MCF 10A (cell line): ENCODE results near the gene NR5A1. TPM values are rescaled to one million over a fixed set of nuclear protein-coding genes. Genes with fewer than 3 reads are reported as not detected.

Experiments used
- BruUV-seq: library from RNA; stranded (reverse); fragments of 400-500 nt; replicated peaks from 2 replicates; lab custom pipeline; 2021; lab: Mats Ljungman, UMichigan
- CTCF ChIA-PET: fragments of 300-600 bp; sonication (Branson Sonifier 250); formaldehyde crosslinking; extraction: SDS; loops from one replicate; lab custom pipeline; 2021; ENCODE audit warnings: antibody characterized with exemption, inconsistent platforms; lab: Yijun Ruan, JAX
- POLR2A ChIA-PET: fragments of 300-600, 350-650 bp; sonication (Branson Sonifier 250); formaldehyde crosslinking; extraction: SDS; loops from one replicate; lab custom pipeline; 2020; ENCODE audit warnings: antibody characterized with exemption, inconsistent platforms; lab: Yijun Ruan, JAX
- DNase-seq: peaks from one replicate; pipeline ENCODE4 v3.0.0-alpha.2; 2018; ENCODE audit not compliant: unreplicated experiment
- H3K27ac Mint-ChIP-seq: one replicate; pipeline ENCODE4 v1.8.0; 2022; ENCODE audit warnings: mild to moderate bottlenecking, low read depth, mixed read lengths; ENCODE audit not compliant: unreplicated experiment
- H3K27me3 Mint-ChIP-seq: one replicate; pipeline ENCODE4 v1.8.0; 2022; ENCODE audit warnings: mixed read lengths; ENCODE audit not compliant: insufficient read depth, unreplicated experiment
- H3K36me3 Mint-ChIP-seq: one replicate; pipeline ENCODE4 v1.8.0; 2022; ENCODE audit warnings: mild to moderate bottlenecking, moderate library complexity, mixed read lengths; ENCODE audit not compliant: insufficient read depth, unreplicated experiment
- H3K4me1 Mint-ChIP-seq: one replicate; pipeline ENCODE4 v1.8.0; 2022; ENCODE audit warnings: mixed read lengths; ENCODE audit not compliant: insufficient read depth, unreplicated experiment
- H3K4me3 Mint-ChIP-seq: one replicate; pipeline ENCODE4 v1.8.0; 2022; ENCODE audit warnings: mild to moderate bottlenecking, moderate library complexity, mixed read lengths; ENCODE audit not compliant: unreplicated experiment
- H3K9me3 Mint-ChIP-seq: one replicate; pipeline ENCODE4 v1.8.0; 2022; ENCODE audit warnings: mixed read lengths; ENCODE audit not compliant: unreplicated experiment
- intact Hi-C: fragments of 100-400 bp; cut with micrococcal nuclease; formaldehyde crosslinking; loops from 2 replicates; pipeline ENCODE4 v1.14.1; 2022
- total RNA-seq: library from RNA; stranded (reverse); gene quantifications from 2 replicates; pipeline ENCODE4 v1.2.3, GENCODE V29; 2022
- TF ChIP-seq, protein P1 (sequence below): fragments of 200-600 bp; IDR thresholded peaks from one replicate; pipeline ENCODE4 v1.8.0; 2022; ENCODE audit warnings: antibody characterized with exemption, mild to moderate bottlenecking; ENCODE audit not compliant: unreplicated experiment

Gene NR5A1
- total RNA-seq, 1 experiment from 2014 or later = not detected

DNA sequence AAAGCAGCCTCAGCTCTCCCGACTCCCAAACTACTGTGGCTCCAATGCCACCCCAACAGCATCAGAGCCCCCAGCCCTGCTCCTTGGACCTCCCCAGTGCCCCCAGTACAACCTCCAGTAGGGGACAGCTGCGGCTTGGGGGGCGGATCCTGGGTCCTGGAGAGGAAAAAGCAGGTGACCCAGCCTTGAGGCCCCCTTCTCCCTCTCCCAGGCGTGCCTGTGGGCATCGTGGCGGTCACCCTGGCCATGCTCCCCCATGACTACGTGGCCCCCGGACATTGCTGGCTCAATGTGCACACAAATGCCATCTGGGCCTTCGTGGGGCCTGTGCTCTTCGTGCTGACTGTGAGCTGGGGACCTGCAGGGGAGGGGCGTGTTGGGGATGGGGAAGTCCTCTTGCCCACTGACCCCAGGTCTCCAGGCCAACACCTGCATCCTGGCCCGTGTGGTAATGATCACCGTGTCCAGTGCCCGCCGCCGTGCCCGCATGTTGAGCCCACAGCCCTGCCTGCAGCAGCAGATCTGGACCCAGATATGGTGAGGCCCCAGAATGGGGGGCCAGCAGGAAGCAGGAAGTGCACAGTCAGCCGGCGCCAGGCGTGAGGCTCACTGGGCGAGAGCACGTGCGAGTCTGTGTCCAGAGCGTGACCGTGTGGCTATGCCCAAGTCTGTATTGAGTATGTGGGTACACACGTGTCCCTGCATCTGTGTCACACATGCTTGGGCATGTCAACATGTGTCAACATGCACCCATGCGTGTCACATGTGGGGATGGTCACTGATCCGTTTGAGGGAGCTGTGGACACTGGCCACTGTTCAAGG, 38.0 kb downstream of the NR5A1 start:
- no peaks in the 10 kb centered on the region for H3K9me3 Mint-ChIP-seq
- BruUV-seq = no TSS peak
- DNase-seq = no peak
- H3K4me3 Mint-ChIP-seq = no peak overlapping the region
- ChIA-PET CTCF (interaction anchor here (0.6 to 0.8 kb wide), 2 partner anchors 11 to 62 kb away, joined by 3 read pairs; no protein-coding TSS in a partner anchor), POLR2A (no interaction called here)
- H3K27ac Mint-ChIP-seq = no peak overlapping the region
- H3K36me3 Mint-ChIP-seq = no peaks in the 10 kb centered on the region
- TF ChIP-seq, protein P1, sequence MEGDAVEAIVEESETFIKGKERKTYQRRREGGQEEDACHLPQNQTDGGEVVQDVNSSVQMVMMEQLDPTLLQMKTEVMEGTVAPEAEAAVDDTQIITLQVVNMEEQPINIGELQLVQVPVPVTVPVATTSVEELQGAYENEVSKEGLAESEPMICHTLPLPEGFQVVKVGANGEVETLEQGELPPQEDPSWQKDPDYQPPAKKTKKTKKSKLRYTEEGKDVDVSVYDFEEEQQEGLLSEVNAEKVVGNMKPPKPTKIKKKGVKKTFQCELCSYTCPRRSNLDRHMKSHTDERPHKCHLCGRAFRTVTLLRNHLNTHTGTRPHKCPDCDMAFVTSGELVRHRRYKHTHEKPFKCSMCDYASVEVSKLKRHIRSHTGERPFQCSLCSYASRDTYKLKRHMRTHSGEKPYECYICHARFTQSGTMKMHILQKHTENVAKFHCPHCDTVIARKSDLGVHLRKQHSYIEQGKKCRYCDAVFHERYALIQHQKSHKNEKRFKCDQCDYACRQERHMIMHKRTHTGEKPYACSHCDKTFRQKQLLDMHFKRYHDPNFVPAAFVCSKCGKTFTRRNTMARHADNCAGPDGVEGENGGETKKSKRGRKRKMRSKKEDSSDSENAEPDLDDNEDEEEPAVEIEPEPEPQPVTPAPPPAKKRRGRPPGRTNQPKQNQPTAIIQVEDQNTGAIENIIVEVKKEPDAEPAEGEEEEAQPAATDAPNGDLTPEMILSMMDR = no peak
- H3K27me3 Mint-ChIP-seq = peaks cover 11% of the 10 kb centered on the region
- intact Hi-C loops = no loop called here
- H3K4me1 Mint-ChIP-seq = no peaks in the 10 kb centered on the region

DNA sequence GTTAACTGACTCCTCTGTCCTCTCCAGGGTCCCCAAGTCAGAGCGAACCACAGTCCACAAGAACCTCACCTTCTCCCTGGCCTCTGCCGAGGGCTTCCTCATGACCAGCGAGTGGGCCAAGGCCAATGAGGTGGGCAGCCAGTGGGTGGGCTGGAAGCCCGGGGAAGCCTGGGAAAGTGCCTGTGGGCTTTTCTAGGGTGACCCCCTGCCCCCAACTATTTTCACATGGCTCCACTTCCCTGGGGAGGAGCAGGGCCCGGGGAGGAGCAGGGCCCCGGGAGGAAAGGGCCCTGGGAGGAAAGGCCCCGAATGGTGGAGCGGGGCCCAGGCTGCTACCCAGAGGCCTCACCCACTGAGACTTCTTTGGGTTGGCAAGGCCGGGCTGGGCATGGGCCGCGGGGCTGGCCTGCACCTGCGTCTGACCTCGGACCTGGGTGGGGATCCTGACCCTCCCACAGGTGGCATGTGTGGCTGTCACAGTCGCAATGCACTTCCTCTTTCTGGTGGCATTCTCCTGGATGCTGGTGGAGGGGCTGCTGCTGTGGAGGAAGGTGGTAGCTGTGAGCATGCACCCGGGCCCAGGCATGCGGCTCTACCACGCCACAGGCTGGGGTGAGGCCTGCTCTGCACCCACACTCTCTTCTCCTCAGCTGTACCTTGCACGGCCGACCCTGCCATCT, 39.0 kb downstream of the NR5A1 start:
- Mint-ChIP-seq H3K4me1 (no peaks in the 10 kb centered on the region), H3K9me3 (no peaks in the 10 kb centered on the region), H3K27ac (no peak overlapping the region), H3K4me3 (no peak overlapping the region), H3K36me3 (no peaks in the 10 kb centered on the region), H3K27me3 (peaks cover 16% of the 10 kb centered on the region)
- intact Hi-C loops = no loop called here
- BruUV-seq = no TSS peak
- TF ChIP-seq, protein P1 = no peak
- ChIA-PET POLR2A (no interaction called here), CTCF (interaction anchor here (0.6 kb wide), 1 partner anchor 12 kb away, joined by 3 read pairs; no protein-coding TSS in a partner anchor)
- DNase-seq = no peak

DNA sequence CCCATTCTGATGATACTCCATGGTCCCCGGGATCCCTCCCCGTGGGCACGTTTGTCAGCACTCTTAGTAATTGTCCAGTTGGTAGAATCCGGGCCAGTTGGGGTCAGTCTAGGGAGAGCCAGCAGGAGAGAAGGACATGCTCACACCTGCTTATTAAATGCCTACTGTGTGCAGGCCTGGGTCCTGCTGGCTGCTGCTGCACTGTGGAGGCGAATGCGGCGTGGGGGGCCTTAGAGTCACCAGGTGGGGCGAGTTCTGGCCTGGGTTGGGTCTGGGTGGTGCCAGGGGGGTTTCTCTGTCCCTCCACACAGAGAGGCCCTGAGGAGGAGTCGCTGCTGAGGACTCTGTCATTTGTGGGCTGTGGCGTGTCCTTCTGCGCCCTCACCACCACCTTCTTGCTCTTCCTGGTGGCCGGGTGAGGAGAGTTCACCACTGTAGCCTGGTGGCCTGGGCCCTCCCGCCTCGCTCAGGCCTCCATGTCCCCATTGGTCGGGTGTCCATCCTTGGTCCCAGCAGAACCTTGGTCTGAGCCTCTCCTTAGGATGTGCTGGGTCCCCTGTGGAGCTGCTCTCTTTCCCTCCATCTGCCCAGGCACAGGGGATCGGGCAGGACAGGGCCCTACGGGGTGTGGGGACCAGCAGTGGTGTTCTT, 39.7 kb downstream of the NR5A1 start:
- no peaks in the 10 kb centered on the region for H3K4me1 Mint-ChIP-seq
- peaks cover 16% of the 10 kb centered on the region for H3K27me3 Mint-ChIP-seq
- no peaks in the 10 kb centered on the region for H3K36me3 Mint-ChIP-seq
- no peak overlapping the region for H3K27ac Mint-ChIP-seq
- no peak overlapping the region for H3K4me3 Mint-ChIP-seq
- H3K9me3 Mint-ChIP-seq = peaks cover 6% of the 10 kb centered on the region
- ChIA-PET CTCF (no interaction called here), POLR2A (no interaction called here)
- DNase-seq = no peak
- no TSS peak for BruUV-seq
- TF ChIP-seq, protein P1 = no peak
- intact Hi-C loops = no loop called here

DNA sequence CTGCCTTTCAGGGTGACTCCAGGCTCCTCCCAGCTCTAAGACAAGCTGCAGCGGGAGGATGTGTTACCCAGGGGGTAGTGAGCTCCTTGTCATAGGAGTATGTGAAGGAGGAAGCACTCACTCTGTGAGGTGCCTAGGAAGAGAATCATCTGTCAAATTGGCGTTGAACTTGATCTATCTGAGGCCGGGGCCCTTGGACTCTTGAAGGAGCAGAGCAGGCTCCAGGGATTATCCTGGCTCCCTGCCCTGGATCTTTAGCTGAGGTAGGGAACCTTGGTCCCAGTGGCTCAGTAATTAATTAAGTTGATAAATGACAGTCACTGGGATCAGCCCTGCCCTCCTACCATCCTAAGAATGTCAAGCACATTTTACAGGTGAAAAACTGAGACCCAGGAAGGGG, 41.5 kb downstream of the NR5A1 start:
- no peak overlapping the region for H3K4me3 Mint-ChIP-seq

More for the DNA sequence above, 41.5 kb downstream of the NR5A1 start:
- BruUV-seq = no TSS peak
- Mint-ChIP-seq H3K4me1 (no peaks in the 10 kb centered on the region), H3K27ac (no peak overlapping the region), H3K9me3 (peaks cover 7% of the 10 kb centered on the region), H3K27me3 (peaks cover 24% of the 10 kb centered on the region), H3K36me3 (no peaks in the 10 kb centered on the region)
- TF ChIP-seq, protein P1 = no peak
- intact Hi-C loops = no loop called here
- ChIA-PET CTCF (interaction anchor here (0.7 to 1.2 kb wide), 4 partner anchors 17 to 955 kb away, joined by 3 to 4 read pairs (median 4); no protein-coding TSS in a partner anchor), POLR2A (interaction anchor here (0.5 kb wide), 1 partner anchor 169 kb away, joined by 3 read pairs; no protein-coding TSS in a partner anchor)
- no peak for DNase-seq
